ENCODE data around the gene ST8SIA4.
A peak's percentile ranks its signal among the peaks of the same experiment; 100 is the strongest.

Gene ST8SIA4

GRCh38 chr5:100772006-100772405 is 131.1 kb downstream of the ST8SIA4 start:
- H3K9ac ChIP-seq (ENCODE audit: low read length) = no peak overlapping the region

GRCh38 chr5:100771181-100771580 is 131.9 kb downstream of the ST8SIA4 start:
- Histone ChIP-seq H3K27me3 (ENCODE audit: control insufficient read depth, insufficient read depth, low read length) (no peaks in the 10 kb centered on the region), H3K4me3 (ENCODE audit: low read length) (no peak overlapping the region), H3K36me3 (ENCODE audit: control insufficient read depth, low read depth, low read length) (no peaks in the 10 kb centered on the region), H3K9ac (ENCODE audit: low read length) (no peak overlapping the region), H3K27ac (ENCODE audit: low read length) (no peak overlapping the region), H3K4me1 (ENCODE audit: control insufficient read depth, low read depth, low read length) (peaks cover 15% of the 10 kb centered on the region), H3K9me3 (ENCODE audit: control insufficient read depth, low read depth, low read length) (no peaks in the 10 kb centered on the region)

More at GRCh38 chr5:100772006-100772405, 131.1 kb downstream of the ST8SIA4 start:
- H3K4me1 ChIP-seq (ENCODE audit: control insufficient read depth, low read depth, low read length) = peaks cover 15% of the 10 kb centered on the region
- no peak overlapping the region for H3K27ac ChIP-seq (ENCODE audit: low read length)
- no peaks in the 10 kb centered on the region for H3K27me3 ChIP-seq (ENCODE audit: control insufficient read depth, insufficient read depth, low read length)
- no peak overlapping the region for H3K4me3 ChIP-seq (ENCODE audit: low read length)
- no peaks in the 10 kb centered on the region for H3K9me3 ChIP-seq (ENCODE audit: control insufficient read depth, low read depth, low read length)
- H3K36me3 ChIP-seq (ENCODE audit: control insufficient read depth, low read depth, low read length) = no peaks in the 10 kb centered on the region

- no peak overlapping the region for H3K27ac ChIP-seq (ENCODE audit: low read length)
- H3K36me3 ChIP-seq (ENCODE audit: control insufficient read depth, low read depth, low read length) = no peaks in the 10 kb centered on the region
- no peaks in the 10 kb centered on the region for H3K27me3 ChIP-seq (ENCODE audit: control insufficient read depth, insufficient read depth, low read length)
- no peak overlapping the region for H3K4me3 ChIP-seq (ENCODE audit: low read length)
- H3K9me3 ChIP-seq (ENCODE audit: control insufficient read depth, low read depth, low read length) = no peaks in the 10 kb centered on the region
- peaks cover 12% of the 10 kb centered on the region for H3K4me1 ChIP-seq (ENCODE audit: control insufficient read depth, low read depth, low read length)
- no peak overlapping the region for H3K9ac ChIP-seq (ENCODE audit: low read length)
Measured at GRCh38 chr5:100768221-100768620, 134.9 kb downstream of the ST8SIA4 start.

GRCh38 chr5:100762995-100763394 is 140.1 kb downstream of the ST8SIA4 start:
- H3K36me3 ChIP-seq (ENCODE audit: control insufficient read depth, low read depth, low read length) = no peaks in the 10 kb centered on the region
- H3K4me3 ChIP-seq (ENCODE audit: low read length) = no peak overlapping the region
- H3K4me1 ChIP-seq (ENCODE audit: control insufficient read depth, low read depth, low read length) = peaks cover 11% of the 10 kb centered on the region
- H3K9ac ChIP-seq (ENCODE audit: low read length) = no peak overlapping the region
- no peak overlapping the region for H3K27ac ChIP-seq (ENCODE audit: low read length)
- H3K27me3 ChIP-seq (ENCODE audit: control insufficient read depth, insufficient read depth, low read length) = peaks cover 19% of the 10 kb centered on the region
- H3K9me3 ChIP-seq (ENCODE audit: control insufficient read depth, low read depth, low read length) = no peaks in the 10 kb centered on the region

GRCh38 chr5:100762108-100762507 is 141.0 kb downstream of the ST8SIA4 start:
- Histone ChIP-seq H3K36me3 (ENCODE audit: control insufficient read depth, low read depth, low read length) (no peaks in the 10 kb centered on the region), H3K4me3 (ENCODE audit: low read length) (no peak overlapping the region), H3K27me3 (ENCODE audit: control insufficient read depth, insufficient read depth, low read length) (peaks cover 28% of the 10 kb centered on the region), H3K9ac (ENCODE audit: low read length) (no peak overlapping the region), H3K27ac (ENCODE audit: low read length) (no peak overlapping the region), H3K9me3 (ENCODE audit: control insufficient read depth, low read depth, low read length) (no peaks in the 10 kb centered on the region), H3K4me1 (ENCODE audit: control insufficient read depth, low read depth, low read length) (peaks cover 19% of the 10 kb centered on the region)

GRCh38 chr5:100761192-100761591 is 141.9 kb downstream of the ST8SIA4 start:
- Histone ChIP-seq H3K4me3 (ENCODE audit: low read length) (no peak overlapping the region), H3K36me3 (ENCODE audit: control insufficient read depth, low read depth, low read length) (no peaks in the 10 kb centered on the region), H3K4me1 (ENCODE audit: control insufficient read depth, low read depth, low read length) (peaks cover 25% of the 10 kb centered on the region), H3K9ac (ENCODE audit: low read length) (no peak overlapping the region), H3K27me3 (ENCODE audit: control insufficient read depth, insufficient read depth, low read length) (peaks cover 37% of the 10 kb centered on the region), H3K27ac (ENCODE audit: low read length) (no peak overlapping the region), H3K9me3 (ENCODE audit: control insufficient read depth, low read depth, low read length) (no peaks in the 10 kb centered on the region)

- H3K27ac ChIP-seq (ENCODE audit: low read length) = no peak overlapping the region
- no peaks in the 10 kb centered on the region for H3K36me3 ChIP-seq (ENCODE audit: control insufficient read depth, low read depth, low read length)
- H3K9ac ChIP-seq (ENCODE audit: low read length) = no peak overlapping the region
- H3K4me1 ChIP-seq (ENCODE audit: control insufficient read depth, low read depth, low read length) = peaks cover 25% of the 10 kb centered on the region
- peaks cover 42% of the 10 kb centered on the region for H3K27me3 ChIP-seq (ENCODE audit: control insufficient read depth, insufficient read depth, low read length)
- H3K9me3 ChIP-seq (ENCODE audit: control insufficient read depth, low read depth, low read length) = no peaks in the 10 kb centered on the region
- H3K4me3 ChIP-seq (ENCODE audit: low read length) = no peak overlapping the region
Measured at GRCh38 chr5:100760688-100761087, 142.4 kb downstream of the ST8SIA4 start.

GRCh38 chr5:100758780-100759179 is 144.3 kb downstream of the ST8SIA4 start:
- no peaks in the 10 kb centered on the region for H3K36me3 ChIP-seq (ENCODE audit: control insufficient read depth, low read depth, low read length)
- peaks cover 51% of the 10 kb centered on the region for H3K27me3 ChIP-seq (ENCODE audit: control insufficient read depth, insufficient read depth, low read length)
- peaks cover 25% of the 10 kb centered on the region for H3K4me1 ChIP-seq (ENCODE audit: control insufficient read depth, low read depth, low read length)
- no peak overlapping the region for H3K27ac ChIP-seq (ENCODE audit: low read length)
- H3K9me3 ChIP-seq (ENCODE audit: control insufficient read depth, low read depth, low read length) = no peaks in the 10 kb centered on the region
- no peak overlapping the region for H3K9ac ChIP-seq (ENCODE audit: low read length)
- no peak overlapping the region for H3K4me3 ChIP-seq (ENCODE audit: low read length)

GRCh38 chr5:100758306-100758705 is 144.8 kb downstream of the ST8SIA4 start:
- H3K36me3 ChIP-seq (ENCODE audit: control insufficient read depth, low read depth, low read length) = no peaks in the 10 kb centered on the region
- no peak overlapping the region for H3K9ac ChIP-seq (ENCODE audit: low read length)
- H3K27me3 ChIP-seq (ENCODE audit: control insufficient read depth, insufficient read depth, low read length) = peaks cover 51% of the 10 kb centered on the region
- peaks cover 25% of the 10 kb centered on the region for H3K4me1 ChIP-seq (ENCODE audit: control insufficient read depth, low read depth, low read length)
- no peaks in the 10 kb centered on the region for H3K9me3 ChIP-seq (ENCODE audit: control insufficient read depth, low read depth, low read length)
- no peak overlapping the region for H3K4me3 ChIP-seq (ENCODE audit: low read length)
- H3K27ac ChIP-seq (ENCODE audit: low read length) = no peak overlapping the region

- H3K36me3 ChIP-seq (ENCODE audit: control insufficient read depth, low read depth, low read length) = no peaks in the 10 kb centered on the region
- peaks cover 51% of the 10 kb centered on the region for H3K27me3 ChIP-seq (ENCODE audit: control insufficient read depth, insufficient read depth, low read length)
- no peak overlapping the region for H3K27ac ChIP-seq (ENCODE audit: low read length)
- H3K9me3 ChIP-seq (ENCODE audit: control insufficient read depth, low read depth, low read length) = no peaks in the 10 kb centered on the region
- peaks cover 25% of the 10 kb centered on the region for H3K4me1 ChIP-seq (ENCODE audit: control insufficient read depth, low read depth, low read length)
- no peak overlapping the region for H3K9ac ChIP-seq (ENCODE audit: low read length)
- peak overlapping the region; percentile 27 for H3K4me3 ChIP-seq (ENCODE audit: low read length)
Measured at GRCh38 chr5:100757618-100758017, 145.5 kb downstream of the ST8SIA4 start.
